Upper lobe of left lung (tissue), 6 donors: Measurements from ENCODE around the gene MUC2. TPM values are rescaled to one million over a fixed set of nuclear protein-coding genes. Genes with fewer than 3 reads are reported as not detected.

ENCODE experiments used
- ATAC-seq, 2 donors: fragments of 200-7000 bp; cut with Tn5 transposase; one replicate each; pipeline ENCODE4 v1.9.1; 2022; ENCODE audit warnings: mild to moderate bottlenecking in 2 of 2, moderate library complexity in 2 of 2; ENCODE audit not compliant: low FRiP score in 2 of 2
- DNase-seq, 2 donors: peaks; one replicate each; pipeline ENCODE4 v3.0.0-alpha.2; 2019 to 2020
- H3K27ac ChIP-seq, 4 donors: fragments of 200-600 bp; sonication (generic); one replicate each; pipeline ENCODE4 v1.5.1; 2016 to 2019
- H3K27me3 ChIP-seq, 4 donors: fragments of 200-600 bp; sonication (generic); one replicate each; pipeline ENCODE4 v1.5.1; 2017 to 2019
- H3K36me3 ChIP-seq, 4 donors: fragments of 200-600 bp; sonication (generic); one replicate each; pipeline ENCODE4 v1.5.1; 2016 to 2019
- H3K4me1 ChIP-seq, 4 donors: fragments of 200-600 bp; sonication (generic); one replicate each; pipeline ENCODE4 v1.5.1; 2018 to 2019
- H3K4me3 ChIP-seq, 4 donors: fragments of 200-600 bp; sonication (generic); one replicate each; pipeline ENCODE4 v1.5.1; 2017 to 2019; ENCODE audit warnings: mild to moderate bottlenecking in 2 of 4, moderate library complexity in 1 of 4
- H3K9me3 ChIP-seq, 4 donors: fragments of 200-600 bp; sonication (generic); one replicate each; pipeline ENCODE4 v1.5.1; 2018 to 2019
- CTCF ChIP-seq, 6 experiments: fragments of 450-650 bp in 4 of 6; fragments of 200-600 bp in 2 of 6; sonication (generic) in 2 of 6; IDR thresholded peaks; one replicate each; pipeline ENCODE4 v1.5.1; 2016 to 2019; ENCODE audit warnings: antibody characterized with exemption in 6 of 6
- EP300 ChIP-seq, 4 donors: sonication (generic); formaldehyde crosslinking; IDR thresholded peaks; one replicate each; pipeline ENCODE4 v1.5.1; 2017; ENCODE audit warnings: antibody characterized with exemption in 4 of 4, control low read depth in 2 of 4
- POLR2A ChIP-seq, 4 donors: fragments of 450-650 bp; IDR thresholded peaks; one replicate each; pipeline ENCODE4 v1.5.1; 2016 to 2017; ENCODE audit warnings: antibody characterized with exemption in 4 of 4, mild to moderate bottlenecking in 2 of 4
- POLR2AphosphoS5 ChIP-seq, 2 donors: sonication (generic); formaldehyde crosslinking; IDR thresholded peaks; one replicate each; pipeline ENCODE4 v1.5.1; 2017; ENCODE audit warnings: antibody characterized with exemption in 2 of 2
- WGBS, 2 donors: methylation state at CpG; one replicate each; pipeline ENCODE4 v1.1.5; 2017 to 2018; 5-methylcytosine and 5-hydroxymethylcytosine counted together
- total RNA-seq, 6 donors: library from RNA; depleted of rRNA in 4 of 6; stranded (reverse); fragments of >200 nt in 4 of 6; gene quantifications; one replicate each; pipeline versions ENCODE4 v1.1.0 to v1.2.1, GENCODE V29; 2016 to 2021
- donor health status: DM: no; HTN: no; CAD: no; lungs with moderate emphysema.
- donor health status: DM: no; HTN: yes; CAD: no; lungs with severe emphysema.

MUC2 gene
- total RNA-seq, 6 donors from 2014 or later: 0.11 to 0.84 TPM; not detected in 4

- H3K9me3 ChIP-seq: no peaks in the 10 kb centered on the region
- no peaks in the 10 kb centered on the region for H3K36me3 ChIP-seq
- WGBS, 2 donors: 73 to 80% methylated on average over 7 to 16 of the region's 16 CpGs
- H3K27ac ChIP-seq: peak overlapping the region in 1 of 4 donors; percentile 75
- no peak for ATAC-seq
- no peak overlapping the region for H3K4me3 ChIP-seq
- H3K27me3 ChIP-seq: peaks cover 0 to 4% (median 0%) of the 10 kb centered on the region in 4 donors
- DNase-seq: peak in 1 of 2 donors; percentile 51
- TF ChIP-seq CTCF (IDR thresholded peaks at IDR 0.05): no peak
- no peak for TF ChIP-seq EP300 (IDR thresholded peaks at IDR 0.05)
- TF ChIP-seq POLR2AphosphoS5 (IDR thresholded peaks at IDR 0.05): no peak
- TF ChIP-seq POLR2A (IDR thresholded peaks at IDR 0.05): no peak
- H3K4me1 ChIP-seq: peaks cover 0 to 8% (median 2%) of the 10 kb centered on the region in 4 donors
Observed at GRCh38 chr11:1040428-1041148, 34.1 kb upstream of the MUC2 start.

- H3K27ac ChIP-seq: peak overlapping the region in 1 of 4 donors; percentile 75
- peaks cover 0 to 4% (median 0%) of the 10 kb centered on the region in 4 donors for H3K27me3 ChIP-seq
- DNase-seq (peak in 1 of 2 donors; percentile 55), ATAC-seq (no peak)
- TF ChIP-seq POLR2A (IDR thresholded peaks at IDR 0.05): no peak
- TF ChIP-seq POLR2AphosphoS5 (IDR thresholded peaks at IDR 0.05): no peak
- no peak for TF ChIP-seq EP300 (IDR thresholded peaks at IDR 0.05)
- no peak for TF ChIP-seq CTCF (IDR thresholded peaks at IDR 0.05)
- no peak overlapping the region for H3K4me3 ChIP-seq
- peaks cover 0 to 8% (median 2%) of the 10 kb centered on the region in 4 donors for H3K4me1 ChIP-seq
- no peaks in the 10 kb centered on the region for H3K36me3 ChIP-seq
- H3K9me3 ChIP-seq: no peaks in the 10 kb centered on the region
- WGBS, 2 donors: 92% methylated on average over 3 of the region's 8 CpGs; no CpG with 5 or more reads in 1 of the 2 donors
Observed at GRCh38 chr11:1041149-1041467, 33.6 kb upstream of the MUC2 start.

GRCh38 chr11:1041471-1041870, 33.2 kb upstream of the MUC2 start:
- peak overlapping the region in 1 of 4 donors; percentile 75 for H3K27ac ChIP-seq
- H3K36me3 ChIP-seq: no peaks in the 10 kb centered on the region
- peak in 1 of 2 donors; percentile 56 for DNase-seq
- H3K4me1 ChIP-seq: peaks cover 0 to 8% (median 2%) of the 10 kb centered on the region in 4 donors
- no peak for ATAC-seq
- WGBS, 2 donors: 57 to 60% methylated on average over 1 to 4 of the region's 9 CpGs
- H3K9me3 ChIP-seq: no peaks in the 10 kb centered on the region
- TF ChIP-seq POLR2A (IDR thresholded peaks at IDR 0.05): no peak
- no peak for TF ChIP-seq CTCF (IDR thresholded peaks at IDR 0.05)
- TF ChIP-seq POLR2AphosphoS5 (IDR thresholded peaks at IDR 0.05): no peak
- no peak for TF ChIP-seq EP300 (IDR thresholded peaks at IDR 0.05)
- H3K4me3 ChIP-seq: no peak overlapping the region
- H3K27me3 ChIP-seq: peaks cover 0 to 4% (median 0%) of the 10 kb centered on the region in 4 donors

- Histone ChIP-seq H3K9me3 (no peaks in the 10 kb centered on the region), H3K4me1 (peaks cover 0 to 8% (median 2%) of the 10 kb centered on the region in 4 donors), H3K36me3 (no peaks in the 10 kb centered on the region), H3K4me3 (no peak overlapping the region), H3K27ac (peak overlapping the region in 1 of 4 donors; percentile 75), H3K27me3 (no peaks in the 10 kb centered on the region)
- TF ChIP-seq CTCF (IDR thresholded peaks at IDR 0.05): no peak
- TF ChIP-seq EP300 (IDR thresholded peaks at IDR 0.05): no peak
- TF ChIP-seq POLR2AphosphoS5 (IDR thresholded peaks at IDR 0.05): no peak
- no peak for TF ChIP-seq POLR2A (IDR thresholded peaks at IDR 0.05)
- WGBS, 2 donors: 54 to 56% methylated on average over 11 to 18 of the region's 18 CpGs
- peak in 1 of 2 donors; percentile 70 for DNase-seq
- ATAC-seq: no peak
Observed at GRCh38 chr11:1041936-1042608, 32.6 kb upstream of the MUC2 start.
